HEK293 (cell line): ENCODE results near the gene TIMM44.

Source experiments
- HOXA7 ChIP-seq: sonication (generic); formaldehyde crosslinking; IDR thresholded peaks from 2 replicates; pipeline ENCODE4 v1.8.1; 2022; ENCODE audit warnings: missing genetic modification reagents, borderline replicate concordance
- HOXC10 ChIP-seq: sonication (generic); formaldehyde crosslinking; IDR thresholded peaks from 2 replicates; pipeline ENCODE4 v1.8.1; 2023; ENCODE audit warnings: mild to moderate bottlenecking, missing genetic modification reagents
- HOXD13 ChIP-seq: sonication (generic); formaldehyde crosslinking; IDR thresholded peaks from 2 replicates; pipeline ENCODE4 v1.8.0; 2022; ENCODE audit warnings: missing genetic modification reagents, borderline replicate concordance
- KLF10 ChIP-seq: fragments of 450-650 bp; IDR thresholded peaks from 2 replicates; pipeline ENCODE4 v1.5.1; 2018; ENCODE audit warnings: missing biosample characterization, mild to moderate bottlenecking, missing genetic modification characterization
- MYNN ChIP-seq: fragments of 450-650 bp; formaldehyde crosslinking; IDR thresholded peaks from 2 replicates; pipeline ENCODE4 v1.5.1; 2016; ENCODE audit warnings: missing biosample characterization, missing genetic modification characterization, borderline replicate concordance
- TCF7L2 ChIP-seq: IDR thresholded peaks from 2 replicates; pipeline ENCODE4 v1.6.1; 2011; ENCODE audit warnings: low read depth, mild to moderate bottlenecking, inconsistent platforms, low read length, moderate library complexity, borderline replicate concordance
- YY1 ChIP-seq: fragments of 450-650 bp; formaldehyde crosslinking; IDR thresholded peaks from 2 replicates; pipeline ENCODE4 v1.5.1; 2018; ENCODE audit warnings: missing biosample characterization, missing genetic modification characterization
- ZNF114 ChIP-seq: fragments of 450-650 bp; formaldehyde crosslinking; IDR thresholded peaks from 2 replicates; pipeline ENCODE4 v1.5.0; 2017; ENCODE audit warnings: missing biosample characterization, missing genetic modification characterization
- ZNF843 ChIP-seq: fragments of 450-650 bp; formaldehyde crosslinking; IDR thresholded peaks from 2 replicates; pipeline ENCODE4 v1.5.1; 2016; ENCODE audit warnings: missing biosample characterization, missing genetic modification characterization
- TF ChIP-seq, protein P1 (sequence below): fragments of 450-650 bp; formaldehyde crosslinking; IDR thresholded peaks from 2 replicates; pipeline ENCODE4 v1.5.1; 2016; ENCODE audit warnings: missing biosample characterization, missing genetic modification characterization

DNA sequence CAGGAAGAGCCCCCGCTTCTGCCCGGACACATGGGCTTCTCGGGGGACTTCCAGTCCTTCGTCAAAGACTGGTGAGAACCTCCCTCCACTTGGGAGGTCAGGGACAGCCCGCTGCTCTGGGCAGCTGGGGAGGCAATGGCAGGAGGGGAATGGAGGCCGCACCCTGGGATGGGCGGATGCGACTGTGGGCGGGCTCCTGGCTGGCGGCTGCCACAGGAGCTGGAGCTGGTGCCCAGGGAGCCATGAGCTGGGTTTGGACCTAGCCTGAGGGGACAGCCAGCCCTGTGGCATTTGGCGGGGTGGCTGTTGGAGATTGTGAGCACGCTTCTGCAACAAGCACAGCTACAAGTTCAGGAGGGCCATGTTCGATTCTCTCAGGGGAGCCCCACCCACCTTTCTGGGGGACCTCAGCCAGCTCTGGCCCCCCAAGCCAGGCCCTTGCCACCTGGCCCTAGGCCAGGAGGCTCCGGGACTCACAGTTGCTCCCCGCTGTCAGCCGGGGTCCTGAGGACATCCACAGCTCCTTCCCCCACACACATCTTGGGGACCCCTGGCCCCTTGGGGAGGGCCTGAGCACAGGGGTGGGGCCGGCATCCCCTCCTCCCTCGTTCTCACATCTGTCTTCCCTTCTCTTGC is 31.8 kb downstream of the TIMM44 start:
- TF ChIP-seq, protein P1, sequence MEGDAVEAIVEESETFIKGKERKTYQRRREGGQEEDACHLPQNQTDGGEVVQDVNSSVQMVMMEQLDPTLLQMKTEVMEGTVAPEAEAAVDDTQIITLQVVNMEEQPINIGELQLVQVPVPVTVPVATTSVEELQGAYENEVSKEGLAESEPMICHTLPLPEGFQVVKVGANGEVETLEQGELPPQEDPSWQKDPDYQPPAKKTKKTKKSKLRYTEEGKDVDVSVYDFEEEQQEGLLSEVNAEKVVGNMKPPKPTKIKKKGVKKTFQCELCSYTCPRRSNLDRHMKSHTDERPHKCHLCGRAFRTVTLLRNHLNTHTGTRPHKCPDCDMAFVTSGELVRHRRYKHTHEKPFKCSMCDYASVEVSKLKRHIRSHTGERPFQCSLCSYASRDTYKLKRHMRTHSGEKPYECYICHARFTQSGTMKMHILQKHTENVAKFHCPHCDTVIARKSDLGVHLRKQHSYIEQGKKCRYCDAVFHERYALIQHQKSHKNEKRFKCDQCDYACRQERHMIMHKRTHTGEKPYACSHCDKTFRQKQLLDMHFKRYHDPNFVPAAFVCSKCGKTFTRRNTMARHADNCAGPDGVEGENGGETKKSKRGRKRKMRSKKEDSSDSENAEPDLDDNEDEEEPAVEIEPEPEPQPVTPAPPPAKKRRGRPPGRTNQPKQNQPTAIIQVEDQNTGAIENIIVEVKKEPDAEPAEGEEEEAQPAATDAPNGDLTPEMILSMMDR, result no peak
- no peak for TF ChIP-seq KLF10 (tag by site-specific recombination)
- TF ChIP-seq MYNN (tag by site-specific recombination), result no peak
- no peak for TF ChIP-seq HOXD13 (CRISPR knock-in tag)
- TF ChIP-seq YY1 (tag by site-specific recombination), result no peak
- TF ChIP-seq ZNF114 (tag by site-specific recombination), result no peak
- TF ChIP-seq HOXC10 (CRISPR knock-in tag), result no peak
- TF ChIP-seq TCF7L2, result no peak
- TF ChIP-seq HOXA7 (CRISPR knock-in tag), result no peak
- TF ChIP-seq ZNF843, result no peak
